ENCODE measurements around the gene RAF1. TPM values are rescaled to one million over a fixed set of nuclear protein-coding genes. Genes with fewer than 3 reads are reported as not detected.
A peak's percentile ranks its signal among the peaks of the same experiment; 100 is the strongest.
"Not testable (repeated sequence)": the region's sequence is repeated elsewhere in the genome, so short reads cannot be mapped to it uniquely, and the experiment has no call there.

RAF1 gene
- total RNA-seq, 3 donors from 2014 or later (not counting 1 experiment from before 2014, with no cell fraction given) = 142 to 168 (median 156) TPM

DNA sequence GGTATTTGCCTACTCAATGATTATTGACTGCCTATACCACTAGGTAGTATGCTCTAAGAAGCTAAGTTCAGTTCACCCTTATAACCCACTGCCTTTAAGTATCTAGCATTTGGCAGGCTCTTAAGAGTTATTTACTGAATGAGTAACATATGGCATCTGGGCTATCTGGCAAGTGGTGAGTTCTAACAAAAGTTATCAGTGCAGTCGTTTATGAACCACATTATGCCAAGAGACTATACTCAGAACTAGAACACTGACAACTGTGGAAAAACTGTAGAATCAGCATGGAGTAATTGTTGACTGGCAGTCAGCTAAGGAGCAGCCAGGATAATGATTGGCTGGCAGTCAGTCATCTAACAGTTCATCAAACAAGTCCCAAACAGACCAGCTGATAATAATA lies 25.8 kb downstream of the RAF1 start:
- DNase-seq = no peak
- Mint-ChIP-seq H3K36me3 (no peaks in the 10 kb centered on the region), H3K4me1 (peaks cover 34 to 43% of the 10 kb centered on the region in 2 donors), H3K27me3 (ENCODE audit: low read depth in 2 of 2) (no peaks in the 10 kb centered on the region), H3K4me3 (no peak overlapping the region), H3K9me3 (no peaks in the 10 kb centered on the region), H3K27ac (peak overlapping the region; percentile 67 to 77)
- H3K36me3 ChIP-seq (ENCODE audit: control insufficient read depth, insufficient read depth, low read length) = no peaks in the 10 kb centered on the region
- H3K27me3 ChIP-seq (ENCODE audit: control insufficient read depth, insufficient read depth, low read length) = no peaks in the 10 kb centered on the region
- TF ChIP-seq, protein P1, sequence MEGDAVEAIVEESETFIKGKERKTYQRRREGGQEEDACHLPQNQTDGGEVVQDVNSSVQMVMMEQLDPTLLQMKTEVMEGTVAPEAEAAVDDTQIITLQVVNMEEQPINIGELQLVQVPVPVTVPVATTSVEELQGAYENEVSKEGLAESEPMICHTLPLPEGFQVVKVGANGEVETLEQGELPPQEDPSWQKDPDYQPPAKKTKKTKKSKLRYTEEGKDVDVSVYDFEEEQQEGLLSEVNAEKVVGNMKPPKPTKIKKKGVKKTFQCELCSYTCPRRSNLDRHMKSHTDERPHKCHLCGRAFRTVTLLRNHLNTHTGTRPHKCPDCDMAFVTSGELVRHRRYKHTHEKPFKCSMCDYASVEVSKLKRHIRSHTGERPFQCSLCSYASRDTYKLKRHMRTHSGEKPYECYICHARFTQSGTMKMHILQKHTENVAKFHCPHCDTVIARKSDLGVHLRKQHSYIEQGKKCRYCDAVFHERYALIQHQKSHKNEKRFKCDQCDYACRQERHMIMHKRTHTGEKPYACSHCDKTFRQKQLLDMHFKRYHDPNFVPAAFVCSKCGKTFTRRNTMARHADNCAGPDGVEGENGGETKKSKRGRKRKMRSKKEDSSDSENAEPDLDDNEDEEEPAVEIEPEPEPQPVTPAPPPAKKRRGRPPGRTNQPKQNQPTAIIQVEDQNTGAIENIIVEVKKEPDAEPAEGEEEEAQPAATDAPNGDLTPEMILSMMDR (IDR thresholded peaks at IDR 0.05) = no peak
- intact Hi-C loops (cut with micrococcal nuclease) = no loop called here
- H3K4me1 ChIP-seq (ENCODE audit: control insufficient read depth, insufficient read depth, low read length) = no peaks in the 10 kb centered on the region
- 50% methylated on average over 1 of the region's 1 CpG for WGBS (ENCODE audit: insufficient coverage)
- no peak overlapping the region for H3K27ac ChIP-seq (ENCODE audit: low read length)
- H3K9me3 ChIP-seq (ENCODE audit: control insufficient read depth, insufficient read depth, low read length) = no peaks in the 10 kb centered on the region
- no peak for ATAC-seq
- H3K4me3 ChIP-seq (ENCODE audit: low read length) = no peak overlapping the region

DNA sequence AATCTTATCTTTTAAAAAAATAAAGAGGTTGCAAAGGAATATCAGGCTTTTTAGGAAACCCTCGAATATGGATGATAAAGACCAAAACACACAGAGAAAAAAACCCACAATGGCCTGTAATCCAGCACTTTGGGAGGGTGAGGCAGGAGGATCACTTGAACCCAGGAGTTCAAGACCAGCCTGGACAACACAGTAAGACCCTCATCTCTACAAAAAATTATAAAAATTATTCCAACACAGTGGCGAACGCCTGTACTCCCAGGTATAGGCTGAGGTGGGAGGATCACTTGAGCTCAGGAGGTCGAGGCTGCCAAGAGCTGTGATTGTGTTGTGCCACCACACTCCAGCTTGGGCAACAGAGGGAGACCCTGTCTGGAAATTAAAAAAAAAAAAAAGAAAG lies 30.8 kb downstream of the RAF1 start:
- Histone ChIP-seq H3K9me3 (ENCODE audit: control insufficient read depth, insufficient read depth, low read length) (no peaks in the 10 kb centered on the region), H3K27me3 (ENCODE audit: control insufficient read depth, insufficient read depth, low read length) (no peaks in the 10 kb centered on the region), H3K4me3 (ENCODE audit: low read length) (no peak overlapping the region), H3K4me1 (ENCODE audit: control insufficient read depth, insufficient read depth, low read length) (no peaks in the 10 kb centered on the region), H3K27ac (ENCODE audit: low read length) (no peak overlapping the region), H3K36me3 (ENCODE audit: control insufficient read depth, insufficient read depth, low read length) (no peaks in the 10 kb centered on the region)
- Mint-ChIP-seq H3K27ac (no peak overlapping the region), H3K9me3 (no peaks in the 10 kb centered on the region), H3K27me3 (ENCODE audit: low read depth in 2 of 2) (no peaks in the 10 kb centered on the region), H3K36me3 (no peaks in the 10 kb centered on the region), H3K4me1 (peaks cover 29 to 34% of the 10 kb centered on the region in 2 donors), H3K4me3 (no peak overlapping the region)
- ATAC-seq (no peak), DNase-seq (no peak)
- intact Hi-C loops (cut with micrococcal nuclease) = no loop called here
- TF ChIP-seq, protein P1 (IDR thresholded peaks at IDR 0.05) = no peak
- 100% methylated on average over 3 of the region's 4 CpGs for WGBS (ENCODE audit: insufficient coverage)

DNA sequence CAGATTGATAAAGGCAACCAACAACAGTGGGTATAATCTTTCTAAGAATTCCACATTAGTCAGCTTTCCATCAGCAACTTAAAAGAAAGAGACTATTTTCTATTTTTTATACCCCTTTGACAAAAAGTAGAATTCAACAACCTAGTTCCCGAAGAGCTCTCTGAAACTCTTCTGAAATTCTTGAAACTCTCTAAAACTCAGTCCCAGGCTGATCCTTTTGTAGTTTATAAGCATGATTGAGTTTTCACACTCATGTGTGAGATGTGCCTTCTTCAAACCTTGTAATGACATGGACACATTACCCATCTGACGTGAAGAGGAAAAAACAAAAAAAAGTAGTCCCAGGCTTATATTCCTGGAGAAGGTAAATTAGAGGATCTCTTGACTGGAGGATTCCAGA lies 31.4 kb downstream of the RAF1 start:
- H3K36me3 Mint-ChIP-seq = no peaks in the 10 kb centered on the region
- WGBS (ENCODE audit: insufficient coverage) = 100% methylated on average over 1 of the region's 2 CpGs
- H3K4me3 Mint-ChIP-seq = no peak overlapping the region
- Histone ChIP-seq H3K9me3 (ENCODE audit: control insufficient read depth, insufficient read depth, low read length) (no peaks in the 10 kb centered on the region), H3K27ac (ENCODE audit: low read length) (no peak overlapping the region), H3K27me3 (ENCODE audit: control insufficient read depth, insufficient read depth, low read length) (no peaks in the 10 kb centered on the region), H3K4me3 (ENCODE audit: low read length) (no peak overlapping the region), H3K36me3 (ENCODE audit: control insufficient read depth, insufficient read depth, low read length) (no peaks in the 10 kb centered on the region), H3K4me1 (ENCODE audit: control insufficient read depth, insufficient read depth, low read length) (no peaks in the 10 kb centered on the region)
- no peak for ATAC-seq
- H3K9me3 Mint-ChIP-seq = no peaks in the 10 kb centered on the region
- H3K27me3 Mint-ChIP-seq (ENCODE audit: low read depth in 2 of 2) = no peaks in the 10 kb centered on the region
- DNase-seq = no peak
- TF ChIP-seq, protein P1 (IDR thresholded peaks at IDR 0.05) = no peak
- H3K4me1 Mint-ChIP-seq = peaks cover 28 to 29% of the 10 kb centered on the region in 2 donors
- intact Hi-C loops (cut with micrococcal nuclease) = no loop called here
- no peak overlapping the region for H3K27ac Mint-ChIP-seq

DNA sequence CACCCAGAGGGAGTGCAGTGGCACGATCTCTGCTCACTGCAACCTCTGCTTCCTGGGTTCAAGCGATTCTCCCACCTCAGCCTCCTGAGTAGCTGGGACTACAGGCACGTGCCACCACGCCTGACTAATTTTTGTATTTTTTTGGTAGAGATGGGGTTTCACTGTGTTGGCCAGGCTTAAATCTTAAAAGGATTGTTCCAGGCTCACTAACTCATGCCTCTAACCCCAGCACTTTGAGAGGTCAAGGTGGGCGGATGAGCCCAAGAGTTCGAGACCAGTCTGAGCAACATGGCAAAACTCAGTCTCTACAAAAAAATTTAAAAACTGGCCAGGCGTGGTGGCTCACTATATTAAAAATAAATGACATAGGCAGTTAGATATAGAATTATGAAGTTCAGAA lies 33.1 kb downstream of the RAF1 start:
- H3K27me3 Mint-ChIP-seq (ENCODE audit: low read depth in 2 of 2); ATAC-seq; H3K4me3 Mint-ChIP-seq; intact Hi-C loops (cut with micrococcal nuclease); H3K27ac ChIP-seq (ENCODE audit: low read length); H3K9me3 Mint-ChIP-seq; H3K4me1 ChIP-seq (ENCODE audit: control insufficient read depth, insufficient read depth, low read length); H3K36me3 ChIP-seq (ENCODE audit: control insufficient read depth, insufficient read depth, low read length); H3K36me3 Mint-ChIP-seq; H3K9me3 ChIP-seq (ENCODE audit: control insufficient read depth, insufficient read depth, low read length); H3K27me3 ChIP-seq (ENCODE audit: control insufficient read depth, insufficient read depth, low read length); H3K4me3 ChIP-seq (ENCODE audit: low read length); DNase-seq: not testable (repeated sequence)
- 90% methylated on average over 7 of the region's 7 CpGs for WGBS (ENCODE audit: insufficient coverage)
- Mint-ChIP-seq H3K4me1 (peaks cover 26 to 35% of the 10 kb centered on the region in 2 donors), H3K27ac (peak overlapping the region; percentile 32 to 75)

All from natural killer cell (primary cell).